GM23248 (cell line): ENCODE results near the gene RFX3. TPM values are rescaled to one million over a fixed set of nuclear protein-coding genes. Genes with fewer than 3 reads are reported as not detected.

Source experiments
- DNase-seq: peaks from one replicate; pipeline ENCODE4 v3.0.0-alpha.2; 2015
- H2AFZ ChIP-seq: fragments of 200-600 bp; sonication (generic); 2 replicates; pipeline ENCODE4 v1.6.1; 2016; ENCODE audit warnings: antibody characterized with exemption
- H3F3A ChIP-seq: fragments of 200-600 bp; sonication (generic); 2 replicates; pipeline ENCODE4 v1.6.1; 2016; ENCODE audit warnings: mild to moderate bottlenecking, antibody characterized with exemption, mixed run types; ENCODE audit not compliant: insufficient read depth
- H3K27ac ChIP-seq: fragments of 200-600 bp; sonication (generic); 2 replicates; pipeline ENCODE4 v1.5.1; 2016; ENCODE audit warnings: mild to moderate bottlenecking
- H3K27me3 ChIP-seq: fragments of 200-600 bp; sonication (generic); replicated peaks from 2 replicates; pipeline ENCODE4 v1.6.1; 2016; ENCODE audit warnings: mild to moderate bottlenecking; ENCODE audit not compliant: insufficient read depth
- H3K36me3 ChIP-seq: fragments of 200-600 bp; sonication (generic); 2 replicates; pipeline ENCODE4 v1.6.1; 2016; ENCODE audit warnings: low read depth, mild to moderate bottlenecking
- H3K4me1 ChIP-seq: fragments of 200-600 bp; sonication (generic); 2 replicates; pipeline ENCODE4 v1.6.1; 2016; ENCODE audit warnings: mild to moderate bottlenecking; ENCODE audit not compliant: insufficient read depth
- H3K4me2 ChIP-seq: fragments of 200-600 bp; sonication (generic); one replicate; pipeline ENCODE4 v1.6.1; 2016; ENCODE audit warnings: mild to moderate bottlenecking; ENCODE audit not compliant: unreplicated experiment
- H3K4me3 ChIP-seq: fragments of 200-600 bp; sonication (generic); 2 replicates; pipeline ENCODE4 v1.5.1; 2016; ENCODE audit warnings: mild to moderate bottlenecking
- H3K79me2 ChIP-seq: fragments of 200-600 bp; sonication (generic); 2 replicates; pipeline ENCODE4 v1.6.1; 2016; ENCODE audit warnings: mild to moderate bottlenecking; ENCODE audit not compliant: insufficient read depth
- H3K9ac ChIP-seq: fragments of 200-600 bp; sonication (generic); 2 replicates; pipeline ENCODE4 v1.6.1; 2016; ENCODE audit warnings: mild to moderate bottlenecking
- H3K9me2 ChIP-seq: fragments of 200-600 bp; sonication (generic); 2 replicates; pipeline ENCODE4 v1.6.1; 2016; ENCODE audit warnings: mixed run types, mild to moderate bottlenecking, moderate library complexity; ENCODE audit not compliant: insufficient read depth
- H3K9me3 ChIP-seq: fragments of 200-600 bp; sonication (generic); one replicate; pipeline ENCODE4 v1.6.1; 2017; ENCODE audit warnings: low read depth
- H4K20me1 ChIP-seq: fragments of 200-600 bp; sonication (generic); 2 replicates; pipeline ENCODE4 v1.6.0; 2016; ENCODE audit not compliant: insufficient read depth
- EZH2 ChIP-seq: fragments of 200-600 bp; sonication (generic); IDR thresholded peaks from 2 replicates; pipeline ENCODE4 v1.6.1; 2018; ENCODE audit warnings: antibody characterized with exemption, mild to moderate bottlenecking; ENCODE audit not compliant: insufficient read depth, poor library complexity, severe bottlenecking
- EZH2phosphoT487 ChIP-seq: fragments of 200-600 bp; sonication (generic); IDR thresholded peaks from 2 replicates; pipeline ENCODE4 v1.6.1; 2018; ENCODE audit warnings: antibody characterized with exemption, moderate library complexity, mild to moderate bottlenecking, low read depth; ENCODE audit not compliant: insufficient read depth
- WGBS, 2 experiments: methylation state at CpG; one replicate each; pipeline ENCODE4 v1.1.6; 2015 to 2017; ENCODE audit warnings: low lambda C conversion rate in 2 of 2, low coverage in 1 of 2; ENCODE audit errors: missing lambda C conversion rate in 2 of 2; 5-methylcytosine and 5-hydroxymethylcytosine counted together
- in situ Hi-C: fragments of 300-500 bp; cut with MboI; formaldehyde crosslinking; loops from 2 replicates; pipeline ENCODE4 v1.15.0; 2020
- polyA plus RNA-seq: library from polyadenylated mRNA; unstranded; fragments of >200 nt; fragmentation: Nextera tagmentation; extraction: Ambion mirVana; gene quantifications from 2 replicates; pipeline ENCODE4 v1.2.1, GENCODE V29; 2016
- total RNA-seq: library from RNA; depleted of rRNA; stranded (reverse); fragments of >200 nt; shearing (Covaris generic); gene quantifications from 2 replicates; pipeline ENCODE4 v1.2.3, GENCODE V29; 2014

Gene RFX3
- total and polyA plus RNA-seq, 2 experiments from 2014 or later, result 0.80 to 1.9 TPM

GRCh38 chr9:3193791-3194190 is 332.0 kb downstream of the RFX3 start:
- Histone ChIP-seq H3K4me3 (no peak overlapping the region), H3K9me2 (no peaks in the 10 kb centered on the region), H3F3A (no peaks in the 10 kb centered on the region), H3K27ac (no peak overlapping the region), H3K4me1 (no peaks in the 10 kb centered on the region), H2AFZ (no peak overlapping the region), H3K79me2 (no peaks in the 10 kb centered on the region), H3K27me3 (peaks cover 5% of the 10 kb centered on the region; the same call in 1 of the 2 replicates), H3K9me3 (no peaks in the 10 kb centered on the region), H4K20me1 (no peaks in the 10 kb centered on the region), H3K4me2 (no peak overlapping the region), H3K9ac (no peak overlapping the region), H3K36me3 (no peaks in the 10 kb centered on the region)
- TF ChIP-seq EZH2phosphoT487 (no peak), EZH2 (no peak)
- WGBS, 2 experiments, result 63 to 72% methylated on average over 4 of the region's 4 CpGs
- in situ Hi-C loops, result no loop called here
- no peak for DNase-seq

- Histone ChIP-seq H3K4me2 (no peak overlapping the region), H3K4me3 (no peak overlapping the region), H2AFZ (no peak overlapping the region), H3K36me3 (no peaks in the 10 kb centered on the region), H3K9ac (no peak overlapping the region), H3K79me2 (no peaks in the 10 kb centered on the region), H3K9me2 (no peaks in the 10 kb centered on the region), H3K9me3 (no peaks in the 10 kb centered on the region), H3K27me3 (peaks cover 5% of the 10 kb centered on the region), H3F3A (no peaks in the 10 kb centered on the region), H3K4me1 (no peaks in the 10 kb centered on the region), H4K20me1 (no peaks in the 10 kb centered on the region), H3K27ac (no peak overlapping the region)
- in situ Hi-C loops, result no loop called here
- DNase-seq, result no peak
- WGBS, 2 experiments, result 69 to 72% methylated on average over 5 of the region's 5 CpGs
- no peak for TF ChIP-seq EZH2
- no peak for TF ChIP-seq EZH2phosphoT487
These were observed 334.1 kb downstream of the RFX3 start for GRCh38 chr9:3191715-3192114.

GRCh38 chr9:3189113-3189861 is 336.5 kb downstream of the RFX3 start:
- Histone ChIP-seq H3K27me3 (peaks cover 5% of the 10 kb centered on the region), H3K4me2 (no peak overlapping the region), H3K4me1 (no peaks in the 10 kb centered on the region), H2AFZ (no peak overlapping the region), H3F3A (no peaks in the 10 kb centered on the region), H3K9me2 (no peaks in the 10 kb centered on the region), H3K27ac (no peak overlapping the region), H3K36me3 (no peaks in the 10 kb centered on the region), H3K79me2 (no peaks in the 10 kb centered on the region), H3K4me3 (no peak overlapping the region), H3K9ac (no peak overlapping the region), H3K9me3 (no peaks in the 10 kb centered on the region), H4K20me1 (no peaks in the 10 kb centered on the region)
- TF ChIP-seq EZH2phosphoT487 (no peak), EZH2 (no peak)
- DNase-seq, result no peak
- 67 to 72% methylated on average over 7 of the region's 7 CpGs for WGBS, 2 experiments
- in situ Hi-C loops, result no loop called here

DNA sequence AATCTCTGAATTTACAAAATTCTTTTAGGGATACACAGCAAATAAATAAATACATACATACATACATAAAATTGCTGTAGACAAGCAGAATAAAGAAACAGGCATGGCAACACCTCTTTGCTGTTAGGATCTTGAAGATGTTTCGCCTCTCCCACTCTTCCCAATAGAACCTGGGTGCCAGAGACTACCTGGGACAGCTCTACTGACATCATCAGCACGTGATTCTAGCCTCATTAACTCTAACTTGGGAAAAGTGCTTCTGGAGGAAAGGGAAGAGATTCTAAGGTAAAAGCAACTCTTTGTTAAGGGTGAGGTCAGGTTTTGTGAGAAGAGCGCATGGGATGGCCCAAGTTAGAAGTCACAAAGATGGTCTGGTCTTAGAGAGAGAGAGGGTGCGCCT is 339.1 kb downstream of the RFX3 start:
- in situ Hi-C loops, result no loop called here
- H3K36me3 ChIP-seq, result no peaks in the 10 kb centered on the region
- TF ChIP-seq EZH2phosphoT487 (no peak), EZH2 (no peak)
- no peak overlapping the region for H3K4me2 ChIP-seq
- no peak overlapping the region for H3K4me3 ChIP-seq
- WGBS, 2 experiments, result 62 to 77% methylated on average over 4 of the region's 4 CpGs
- no peaks in the 10 kb centered on the region for H3K9me3 ChIP-seq
- H4K20me1 ChIP-seq, result no peaks in the 10 kb centered on the region
- no peaks in the 10 kb centered on the region for H3K4me1 ChIP-seq
- no peaks in the 10 kb centered on the region for H3K9me2 ChIP-seq
- H3K9ac ChIP-seq, result no peak overlapping the region
- H3K79me2 ChIP-seq, result no peaks in the 10 kb centered on the region
- H3K27me3 ChIP-seq, result peaks cover 6% of the 10 kb centered on the region
- no peak overlapping the region for H2AFZ ChIP-seq
- H3K27ac ChIP-seq, result no peak overlapping the region
- no peaks in the 10 kb centered on the region for H3F3A ChIP-seq
- DNase-seq, result no peak
